ENCODE measurements around the gene BEAN1.

BEAN1 gene

DNA sequence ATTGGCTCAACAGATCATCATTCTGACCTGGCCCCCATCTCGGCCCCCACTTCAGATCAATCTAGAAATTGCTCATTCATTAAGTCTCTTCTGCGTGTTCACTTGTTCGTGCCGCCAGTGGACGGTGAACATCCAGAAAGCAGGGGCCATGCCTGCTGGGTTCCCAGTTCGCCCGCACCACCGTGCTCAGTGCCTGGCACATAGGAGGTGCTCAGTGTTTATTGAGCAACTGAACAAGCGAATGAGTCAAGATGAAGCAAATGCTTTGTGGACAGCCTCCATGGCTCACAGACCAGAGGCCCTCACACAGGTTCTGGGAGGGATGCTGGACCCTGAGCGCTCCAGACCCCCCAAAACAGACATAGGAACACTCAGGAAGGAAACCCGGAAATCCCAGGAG, 13.9 kb downstream of the BEAN1 start:
- TF ChIP-seq, protein P1, sequence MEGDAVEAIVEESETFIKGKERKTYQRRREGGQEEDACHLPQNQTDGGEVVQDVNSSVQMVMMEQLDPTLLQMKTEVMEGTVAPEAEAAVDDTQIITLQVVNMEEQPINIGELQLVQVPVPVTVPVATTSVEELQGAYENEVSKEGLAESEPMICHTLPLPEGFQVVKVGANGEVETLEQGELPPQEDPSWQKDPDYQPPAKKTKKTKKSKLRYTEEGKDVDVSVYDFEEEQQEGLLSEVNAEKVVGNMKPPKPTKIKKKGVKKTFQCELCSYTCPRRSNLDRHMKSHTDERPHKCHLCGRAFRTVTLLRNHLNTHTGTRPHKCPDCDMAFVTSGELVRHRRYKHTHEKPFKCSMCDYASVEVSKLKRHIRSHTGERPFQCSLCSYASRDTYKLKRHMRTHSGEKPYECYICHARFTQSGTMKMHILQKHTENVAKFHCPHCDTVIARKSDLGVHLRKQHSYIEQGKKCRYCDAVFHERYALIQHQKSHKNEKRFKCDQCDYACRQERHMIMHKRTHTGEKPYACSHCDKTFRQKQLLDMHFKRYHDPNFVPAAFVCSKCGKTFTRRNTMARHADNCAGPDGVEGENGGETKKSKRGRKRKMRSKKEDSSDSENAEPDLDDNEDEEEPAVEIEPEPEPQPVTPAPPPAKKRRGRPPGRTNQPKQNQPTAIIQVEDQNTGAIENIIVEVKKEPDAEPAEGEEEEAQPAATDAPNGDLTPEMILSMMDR (conservative IDR thresholded peaks at IDR 0.05; ENCODE audit: low read depth, low read length) = no peak
- H3K4me3 ChIP-seq (ENCODE audit: low read depth, low read length) = no peak overlapping the region
- no peak for DNase-seq (ENCODE audit: low read depth)

DNA sequence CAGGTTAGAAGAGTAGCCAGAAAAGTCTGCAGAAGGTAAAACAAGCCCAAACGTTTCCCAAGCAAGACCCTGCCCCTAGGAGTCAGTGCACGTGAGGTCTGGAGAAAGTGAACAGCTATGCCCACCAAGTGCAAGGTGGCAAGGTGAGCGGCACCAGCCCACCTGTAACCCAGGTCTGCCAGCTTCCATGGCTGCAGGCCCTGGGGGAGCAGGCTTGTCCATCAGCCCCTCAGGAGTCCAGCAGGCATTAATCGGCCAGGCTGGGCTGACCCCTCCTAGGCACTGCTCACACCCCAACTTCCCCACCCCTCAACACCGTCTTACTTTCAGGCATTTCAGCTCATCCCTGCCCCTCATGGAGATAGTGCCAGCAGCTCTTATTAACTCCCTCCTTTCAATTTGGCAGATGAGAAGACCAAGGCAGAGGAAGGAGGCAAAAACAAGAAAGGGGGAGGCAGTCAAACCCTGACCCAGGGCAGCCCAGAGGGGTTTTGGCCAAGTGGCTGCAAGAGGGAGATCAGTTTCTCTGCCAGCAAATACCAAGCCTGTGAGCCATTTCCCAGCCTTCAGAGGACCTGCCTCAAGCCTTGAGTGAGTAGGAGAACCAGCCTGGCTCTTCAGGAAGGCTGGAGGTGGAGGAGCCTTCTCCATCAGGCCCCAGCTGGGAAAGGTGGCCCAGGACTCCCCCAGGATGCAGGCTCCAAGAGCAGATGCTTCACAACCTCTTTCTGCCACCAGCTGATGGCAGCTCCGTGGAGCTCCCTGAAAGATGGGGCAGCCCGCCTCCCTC, 14.7 kb downstream of the BEAN1 start:
- peak; percentile 40 for DNase-seq (ENCODE audit: low read depth)
- H3K4me3 ChIP-seq (ENCODE audit: low read depth, low read length) = no peak overlapping the region
- TF ChIP-seq, protein P1 (conservative IDR thresholded peaks at IDR 0.05; ENCODE audit: low read depth, low read length) = no peak

DNA sequence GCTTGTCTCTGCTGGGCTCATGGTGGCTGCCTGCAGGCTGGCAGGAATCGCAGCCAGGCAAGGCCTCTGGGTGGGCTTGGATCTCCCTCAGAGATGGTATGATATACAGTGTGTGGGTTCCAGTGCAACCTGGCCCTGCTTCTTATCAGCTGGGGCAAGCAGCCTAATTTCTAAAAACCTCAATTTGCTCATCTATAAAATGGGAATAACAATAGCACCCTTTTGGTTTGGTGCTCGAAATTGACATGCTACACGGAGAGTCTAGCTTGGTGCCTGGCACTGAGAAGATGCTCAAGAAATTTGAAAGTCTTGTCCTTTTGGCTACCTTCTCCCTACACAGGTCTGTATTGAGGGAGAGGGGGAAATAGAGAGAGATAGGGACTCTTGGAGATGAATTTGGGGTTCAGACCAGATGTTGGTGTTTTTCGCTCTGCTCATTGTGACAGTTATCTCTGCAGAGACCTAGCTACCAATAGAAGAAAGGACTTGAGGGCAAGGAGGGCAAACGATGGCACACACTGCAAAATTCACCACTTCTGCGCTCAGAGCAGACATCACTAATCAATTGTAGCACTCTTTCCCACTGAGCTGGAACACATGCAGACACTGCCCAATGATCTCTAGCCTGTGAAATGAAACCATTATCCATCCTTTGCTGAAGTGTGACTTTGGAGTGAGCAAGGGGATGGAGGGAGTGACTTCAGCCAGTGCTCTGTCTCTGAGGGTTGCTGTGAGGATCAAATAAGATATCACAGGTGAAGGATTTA, 15.6 kb downstream of the BEAN1 start:
- TF ChIP-seq, protein P1 (conservative IDR thresholded peaks at IDR 0.05; ENCODE audit: low read depth, low read length) = no peak
- H3K4me3 ChIP-seq (ENCODE audit: low read depth, low read length) = no peak overlapping the region
- DNase-seq (ENCODE audit: low read depth) = no peak

DNA sequence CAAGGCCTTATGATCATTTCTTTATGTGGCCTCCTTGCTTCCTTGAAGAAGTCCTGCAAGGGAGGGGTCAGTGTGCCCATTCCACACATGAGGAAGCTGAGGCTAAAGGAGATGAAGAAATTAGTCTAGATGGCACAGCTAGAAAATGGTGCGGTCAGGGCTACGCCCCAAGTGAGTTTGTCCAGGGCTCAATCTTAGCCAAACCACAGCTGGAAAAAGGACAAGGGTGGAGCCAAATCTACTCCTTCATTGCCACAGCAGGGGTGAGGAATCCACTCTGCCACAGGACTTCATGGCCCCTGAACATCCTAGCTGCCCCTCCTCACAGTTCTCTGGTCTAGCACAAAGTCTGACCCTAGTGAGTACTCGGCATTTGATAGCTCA, 16.2 kb downstream of the BEAN1 start:
- TF ChIP-seq, protein P1 (conservative IDR thresholded peaks at IDR 0.05; ENCODE audit: low read depth, low read length) = no peak
- H3K4me3 ChIP-seq (ENCODE audit: low read depth, low read length) = no peak overlapping the region
- DNase-seq (ENCODE audit: low read depth) = no peak

DNA sequence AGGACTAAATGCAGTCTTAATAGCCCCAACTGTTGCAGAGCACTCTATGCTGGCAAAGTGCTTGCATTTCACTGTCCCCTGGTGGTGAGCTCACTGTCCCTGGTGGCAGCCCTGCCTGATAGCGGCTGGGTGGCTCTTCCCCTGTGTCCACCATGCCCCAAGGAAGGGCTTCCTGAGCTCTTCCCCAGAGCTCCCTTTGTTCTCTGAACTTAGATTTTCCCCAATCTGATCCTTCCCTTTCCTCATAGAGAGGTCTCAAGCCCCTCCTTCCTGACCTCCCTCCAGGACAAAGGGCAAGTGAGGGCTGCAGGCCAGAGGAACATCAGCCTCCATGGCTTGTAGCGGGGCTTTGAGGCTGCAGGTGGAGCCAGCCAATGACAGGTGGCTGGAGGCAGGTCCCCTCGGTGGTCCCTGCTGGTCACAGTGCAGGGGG, 17.0 kb downstream of the BEAN1 start:
- TF ChIP-seq, protein P1 (conservative IDR thresholded peaks at IDR 0.05; ENCODE audit: low read depth, low read length) = peak; percentile 9
- no peak for DNase-seq (ENCODE audit: low read depth)
- no peak overlapping the region for H3K4me3 ChIP-seq (ENCODE audit: low read depth, low read length)

DNA sequence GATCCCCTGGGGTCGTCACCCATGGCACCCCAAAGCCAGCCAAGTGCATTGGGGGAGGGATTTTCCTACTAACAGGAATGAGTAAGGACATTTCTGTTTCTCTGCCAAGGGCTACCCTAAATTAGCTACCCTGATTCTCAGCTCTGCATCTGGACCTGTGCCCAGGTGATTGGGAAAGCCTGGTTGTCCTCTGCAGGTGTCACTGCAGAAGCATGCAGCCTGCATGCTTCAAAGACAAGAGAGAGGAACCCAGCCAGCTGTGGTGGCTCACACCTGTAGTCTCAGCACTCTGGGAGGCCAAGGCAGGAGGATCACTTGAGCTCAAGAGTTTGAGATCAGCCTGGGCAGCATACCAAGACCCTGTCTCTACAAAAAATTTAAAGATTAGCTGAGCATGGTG, 19.6 kb downstream of the BEAN1 start:
- no peak overlapping the region for H3K4me3 ChIP-seq (ENCODE audit: low read depth, low read length)
- TF ChIP-seq, protein P1 (conservative IDR thresholded peaks at IDR 0.05; ENCODE audit: low read depth, low read length) = no peak
- no peak for DNase-seq (ENCODE audit: low read depth)
